C4-2B (cell line): ENCODE measurements around the gene ELMO1.

Experiments
- CTCF ChIP-seq: fragments of 450-650 bp; conservative IDR thresholded peaks from 2 replicates; pipeline ENCODE4 v1.5.1; 2017; ENCODE audit warnings: mild to moderate bottlenecking
- ZFX ChIP-seq: fragments of 450-650 bp; IDR thresholded peaks from 2 replicates; pipeline ENCODE4 v1.6.1; 2017

- no peak for TF ChIP-seq CTCF
- TF ChIP-seq ZFX, result no peak
These were observed 639.2 kb downstream of the ELMO1 start for GRCh38 chr7:36809510-36809909.
